Activated naive CD4-positive, alpha-beta T cell treated with anti-CD3 and anti-CD28 coated beads, Interleukin-2, amount 50 U/mL, for 24 hours (primary cell): ENCODE measurements around the gene DIDO1.

Source experiments
- H3K27ac Mint-ChIP-seq: one replicate; pipeline ENCODE4 v1.8.0; 2021; ENCODE audit warnings: mild to moderate bottlenecking, mixed read lengths
- H3K27me3 Mint-ChIP-seq: one replicate; pipeline ENCODE4 v1.8.0; 2021; ENCODE audit warnings: mixed read lengths
- H3K36me3 Mint-ChIP-seq: one replicate; pipeline ENCODE4 v1.8.0; 2021; ENCODE audit warnings: mixed read lengths
- H3K4me1 Mint-ChIP-seq: one replicate; pipeline ENCODE4 v1.8.0; 2021; ENCODE audit warnings: mixed read lengths
- H3K4me3 Mint-ChIP-seq: one replicate; pipeline ENCODE4 v1.8.0; 2021; ENCODE audit warnings: mild to moderate bottlenecking, mixed read lengths
- H3K9me3 Mint-ChIP-seq: one replicate; pipeline ENCODE4 v1.8.0; 2021; ENCODE audit warnings: mixed read lengths

The DIDO1 gene

DNA sequence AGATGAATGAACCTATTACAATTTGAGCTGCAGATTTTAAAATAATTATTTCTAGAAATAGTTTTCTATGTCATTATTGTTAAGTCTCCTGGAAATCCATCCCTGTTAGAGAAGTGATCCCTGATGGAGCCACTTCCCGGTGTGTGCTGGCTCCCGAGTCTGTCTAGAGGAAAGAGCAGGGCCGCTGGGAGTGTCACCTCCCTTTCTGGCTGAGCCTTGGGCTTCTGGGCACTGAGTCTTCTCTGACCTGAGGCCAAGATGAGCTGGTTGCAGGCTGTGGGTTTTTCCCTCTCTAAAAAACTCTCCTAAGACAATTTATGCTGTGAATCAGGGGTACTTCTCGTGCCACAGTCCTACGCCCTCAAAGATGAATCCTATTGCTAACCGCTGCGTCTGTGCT is 35.9 kb downstream of the DIDO1 start:
- Mint-ChIP-seq H3K4me1 (peaks cover 54% of the 10 kb centered on the region), H3K36me3 (peaks cover 19% of the 10 kb centered on the region), H3K4me3 (peak overlapping the region; percentile 60), H3K27ac (no peak overlapping the region), H3K27me3 (no peaks in the 10 kb centered on the region), H3K9me3 (no peaks in the 10 kb centered on the region)

DNA sequence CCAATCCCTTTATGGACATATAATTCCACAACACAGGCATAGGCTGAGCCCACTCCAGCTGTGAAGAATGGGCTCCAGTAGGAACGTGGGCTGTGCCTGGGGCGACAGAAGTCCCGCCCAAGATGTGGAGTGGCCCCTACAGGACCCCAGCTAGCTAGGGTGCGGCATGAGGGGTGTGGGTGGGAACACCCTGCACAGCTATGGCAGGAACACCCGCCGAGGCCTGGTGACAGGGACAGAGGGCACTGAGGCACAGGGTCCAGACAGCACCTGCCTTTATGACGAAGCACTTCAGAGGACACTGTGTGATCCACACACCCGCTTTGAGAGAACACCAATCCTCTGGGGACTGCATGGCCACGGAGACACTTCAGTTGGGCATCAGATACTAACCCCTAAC is 36.4 kb downstream of the DIDO1 start:
- H3K27me3 Mint-ChIP-seq: no peaks in the 10 kb centered on the region
- H3K9me3 Mint-ChIP-seq: no peaks in the 10 kb centered on the region
- peaks cover 19% of the 10 kb centered on the region for H3K36me3 Mint-ChIP-seq
- peak overlapping the region; percentile 17 for H3K27ac Mint-ChIP-seq
- H3K4me3 Mint-ChIP-seq: no peak overlapping the region
- H3K4me1 Mint-ChIP-seq: peaks cover 54% of the 10 kb centered on the region

DNA sequence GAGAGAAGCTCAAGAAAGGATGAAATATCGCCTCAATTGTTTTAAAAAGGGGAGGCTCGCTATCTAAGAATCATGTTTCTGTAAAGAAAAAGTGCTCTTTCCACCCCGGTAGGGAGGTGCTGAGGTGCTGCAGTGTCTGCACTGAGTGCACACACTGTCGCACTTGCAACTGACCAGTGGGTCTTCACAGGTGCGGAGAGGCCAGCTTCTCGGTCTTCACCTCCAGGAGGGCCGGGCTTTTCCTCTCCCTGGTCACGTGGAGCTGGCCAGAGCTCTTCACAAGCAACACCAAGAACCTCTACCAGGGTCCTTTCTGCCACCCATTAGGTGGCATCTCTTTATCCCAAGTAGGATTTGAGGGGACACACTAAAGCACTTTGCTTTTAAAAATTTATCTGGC is 36.9 kb downstream of the DIDO1 start:
- Mint-ChIP-seq H3K9me3 (no peaks in the 10 kb centered on the region), H3K36me3 (peaks cover 19% of the 10 kb centered on the region), H3K27me3 (no peaks in the 10 kb centered on the region), H3K4me1 (peaks cover 54% of the 10 kb centered on the region), H3K4me3 (no peak overlapping the region), H3K27ac (no peak overlapping the region)

- H3K27ac Mint-ChIP-seq: no peak overlapping the region
- H3K27me3 Mint-ChIP-seq: no peaks in the 10 kb centered on the region
- no peak overlapping the region for H3K4me3 Mint-ChIP-seq
- H3K9me3 Mint-ChIP-seq: no peaks in the 10 kb centered on the region
- H3K36me3 Mint-ChIP-seq: peaks cover 17% of the 10 kb centered on the region
- H3K4me1 Mint-ChIP-seq: peaks cover 54% of the 10 kb centered on the region
Measured at GRCh38 chr20:62888910-62889309, 37.4 kb downstream of the DIDO1 start.

GRCh38 chr20:62888406-62888805 is 37.9 kb downstream of the DIDO1 start:
- H3K4me1 Mint-ChIP-seq: peaks cover 51% of the 10 kb centered on the region
- no peaks in the 10 kb centered on the region for H3K27me3 Mint-ChIP-seq
- no peak overlapping the region for H3K4me3 Mint-ChIP-seq
- H3K36me3 Mint-ChIP-seq: peaks cover 16% of the 10 kb centered on the region
- no peak overlapping the region for H3K27ac Mint-ChIP-seq
- H3K9me3 Mint-ChIP-seq: no peaks in the 10 kb centered on the region

DNA sequence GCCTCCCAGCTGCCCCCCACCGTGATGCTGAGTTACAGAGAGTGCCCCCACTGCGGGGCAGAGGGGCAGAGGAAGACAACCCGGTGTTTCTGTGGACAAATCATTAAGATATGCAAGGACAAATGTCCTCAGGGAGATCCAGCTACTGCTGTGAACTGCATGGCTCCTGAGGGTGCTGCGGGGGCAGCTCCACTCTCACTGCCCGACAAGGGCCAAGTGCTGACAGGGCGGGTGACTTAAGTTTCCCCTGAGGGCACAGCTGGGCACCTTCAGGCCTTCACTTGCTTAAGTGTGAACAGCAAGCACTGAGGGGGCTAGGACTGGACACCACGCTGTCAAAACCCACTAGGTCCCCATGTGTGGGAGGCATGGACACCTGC is 38.5 kb downstream of the DIDO1 start:
- Mint-ChIP-seq H3K36me3 (peaks cover 14% of the 10 kb centered on the region), H3K4me1 (peaks cover 46% of the 10 kb centered on the region), H3K27me3 (no peaks in the 10 kb centered on the region), H3K27ac (no peak overlapping the region), H3K4me3 (no peak overlapping the region), H3K9me3 (no peaks in the 10 kb centered on the region)

DNA sequence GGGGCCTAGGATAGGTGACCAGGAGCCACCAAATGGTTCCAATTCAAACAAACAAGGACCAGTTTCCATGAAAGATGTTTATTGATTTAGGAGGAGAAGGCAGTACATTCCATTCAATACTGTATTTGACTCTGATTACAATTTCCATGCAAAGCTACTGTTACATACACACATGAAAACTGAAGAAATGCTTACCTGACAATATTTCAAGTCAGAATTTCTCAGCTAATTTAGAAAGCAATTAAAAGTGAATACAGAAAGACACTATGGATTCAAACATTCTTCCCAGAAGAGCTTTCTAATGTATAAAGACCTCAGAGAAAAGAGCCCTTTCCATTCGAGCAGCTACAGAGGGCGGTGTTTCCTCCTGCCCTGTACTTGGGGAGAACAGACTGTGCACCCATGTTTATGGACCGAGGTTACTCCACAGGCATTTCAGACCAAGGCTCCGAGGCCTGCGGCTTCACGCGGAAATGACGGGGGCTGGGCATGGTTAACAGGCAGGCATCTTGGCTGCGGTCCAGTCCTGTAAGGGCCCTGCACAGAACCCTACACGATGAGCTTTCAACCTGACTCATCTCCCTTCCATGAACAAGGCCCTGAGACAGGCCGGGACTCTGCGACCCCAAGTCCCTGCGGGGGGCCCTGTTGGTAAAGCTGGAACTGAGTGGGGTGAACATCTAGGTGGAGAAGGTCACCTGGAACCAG is 39.0 kb downstream of the DIDO1 start:
- no peak overlapping the region for H3K4me3 Mint-ChIP-seq
- H3K4me1 Mint-ChIP-seq: peaks cover 40% of the 10 kb centered on the region
- no peaks in the 10 kb centered on the region for H3K9me3 Mint-ChIP-seq
- H3K27ac Mint-ChIP-seq: no peak overlapping the region
- peaks cover 10% of the 10 kb centered on the region for H3K36me3 Mint-ChIP-seq
- no peaks in the 10 kb centered on the region for H3K27me3 Mint-ChIP-seq

GRCh38 chr20:62886709-62887058 is 39.6 kb downstream of the DIDO1 start:
- Mint-ChIP-seq H3K27me3 (no peaks in the 10 kb centered on the region), H3K27ac (peak overlapping the region; percentile 65), H3K36me3 (peaks cover 11% of the 10 kb centered on the region), H3K4me3 (no peak overlapping the region), H3K9me3 (no peaks in the 10 kb centered on the region), H3K4me1 (peaks cover 34% of the 10 kb centered on the region)

GRCh38 chr20:62885896-62886708 is 40.2 kb downstream of the DIDO1 start:
- Mint-ChIP-seq H3K36me3 (peaks cover 11% of the 10 kb centered on the region), H3K4me3 (no peak overlapping the region), H3K9me3 (no peaks in the 10 kb centered on the region), H3K27ac (peak overlapping the region; percentile 65), H3K27me3 (no peaks in the 10 kb centered on the region), H3K4me1 (peaks cover 28% of the 10 kb centered on the region)

- Mint-ChIP-seq H3K27ac (no peak overlapping the region), H3K4me1 (peaks cover 20% of the 10 kb centered on the region), H3K27me3 (no peaks in the 10 kb centered on the region), H3K4me3 (no peak overlapping the region), H3K36me3 (peaks cover 8% of the 10 kb centered on the region), H3K9me3 (no peaks in the 10 kb centered on the region)
Measured at GRCh38 chr20:62885046-62885895, 41.0 kb downstream of the DIDO1 start.

GRCh38 chr20:62884556-62884955 is 41.7 kb downstream of the DIDO1 start:
- no peak overlapping the region for H3K4me3 Mint-ChIP-seq
- H3K27me3 Mint-ChIP-seq: no peaks in the 10 kb centered on the region
- no peaks in the 10 kb centered on the region for H3K9me3 Mint-ChIP-seq
- H3K36me3 Mint-ChIP-seq: peaks cover 8% of the 10 kb centered on the region
- H3K4me1 Mint-ChIP-seq: peaks cover 13% of the 10 kb centered on the region
- no peak overlapping the region for H3K27ac Mint-ChIP-seq

- Mint-ChIP-seq H3K4me1 (peaks cover 10% of the 10 kb centered on the region), H3K27ac (no peak overlapping the region), H3K4me3 (no peak overlapping the region), H3K27me3 (no peaks in the 10 kb centered on the region), H3K9me3 (no peaks in the 10 kb centered on the region), H3K36me3 (peaks cover 6% of the 10 kb centered on the region)
Measured at GRCh38 chr20:62882426-62882825, 43.9 kb downstream of the DIDO1 start.

- peaks cover 6% of the 10 kb centered on the region for H3K36me3 Mint-ChIP-seq
- H3K27me3 Mint-ChIP-seq: no peaks in the 10 kb centered on the region
- peaks cover 4% of the 10 kb centered on the region for H3K4me1 Mint-ChIP-seq
- H3K9me3 Mint-ChIP-seq: no peaks in the 10 kb centered on the region
- H3K4me3 Mint-ChIP-seq: no peak overlapping the region
- H3K27ac Mint-ChIP-seq: peak overlapping the region; percentile 62
Measured at GRCh38 chr20:62881662-62882395, 44.5 kb downstream of the DIDO1 start.

- Mint-ChIP-seq H3K36me3 (peaks cover 5% of the 10 kb centered on the region), H3K27ac (no peak overlapping the region), H3K4me3 (no peak overlapping the region), H3K9me3 (no peaks in the 10 kb centered on the region), H3K27me3 (no peaks in the 10 kb centered on the region), H3K4me1 (peaks cover under 1% of the 10 kb centered on the region)
Measured at GRCh38 chr20:62880935-62881661, 45.2 kb downstream of the DIDO1 start.
